A549 (cell line): ENCODE measurements around the gene LCN2. TPM values are rescaled to one million over a fixed set of nuclear protein-coding genes. Genes with fewer than 3 reads are reported as not detected.

Experiments
- ATAC-seq, 2 experiments: fragments of 200-7000 bp in 1 of 2; fragments of >200 bp in 1 of 2; cut with Nextera tagmentation in 1 of 2; cut with Tn5 transposase in 1 of 2; 3 replicates each; pipeline versions ENCODE4 v1.8.0 to v1.9.1; 2018 to 2020; ENCODE audit warnings: mild to moderate bottlenecking in 1 of 2, moderate library complexity in 1 of 2
- CTCF ChIA-PET: fragments of 300-600 bp; sonication (Branson Sonifier 250); formaldehyde crosslinking; extraction: SDS; loops from one replicate; lab custom pipeline; 2021; ENCODE audit warnings: antibody characterized with exemption, inconsistent platforms; lab: Yijun Ruan, JAX
- POLR2A ChIA-PET: fragments of 350-600 bp; formaldehyde crosslinking; extraction: SDS; loops from one replicate; lab custom pipeline; 2021; ENCODE audit warnings: antibody characterized with exemption, inconsistent platforms; lab: Yijun Ruan, JAX
- DNase-seq, 2 experiments: peaks; one replicate each; pipeline versions ENCODE4 v3.0.0 to v3.0.0-alpha.2; 2011 to 2016; ENCODE audit warnings: low read depth in 1 of 2, low spot score in 1 of 2
- FAIRE-seq: peaks from 2 replicates; lab custom pipeline; 2011; peaks lifted over from hg19 to GRCh38; lab: Jason Lieb, UNC
- H3K27ac ChIP-seq, 2 experiments: fragments of >200 bp; sonication (Bioruptor Twin); formaldehyde crosslinking; 3 replicates each; pipeline ENCODE4 v1.5.1; 2016 to 2017
- H3K4me1 ChIP-seq: fragments of >200 bp; sonication (Bioruptor Twin); formaldehyde crosslinking; 3 replicates; pipeline ENCODE4 v1.6.1; 2016
- H3K4me2 ChIP-seq: fragments of >200 bp; sonication (Bioruptor Twin); formaldehyde crosslinking; 3 replicates; pipeline ENCODE4 v1.6.1; 2016
- H3K4me3 ChIP-seq: fragments of >200 bp; sonication (Bioruptor Twin); formaldehyde crosslinking; 3 replicates; pipeline ENCODE4 v1.5.1; 2016
- H3K9me3 ChIP-seq: fragments of >200 bp; sonication (Bioruptor Twin); formaldehyde crosslinking; 3 replicates; pipeline ENCODE4 v1.6.1; 2016
- BHLHE40 ChIP-seq: IDR thresholded peaks from 2 replicates; pipeline ENCODE4 v1.6.1; 2012; ENCODE audit warnings: low read depth, low read length, inconsistent platforms
- CBX2 ChIP-seq: fragments of 200-600 bp; sonication (generic); IDR thresholded peaks from 2 replicates; pipeline ENCODE4 v1.6.1; 2016; ENCODE audit warnings: low read depth, mild to moderate bottlenecking, borderline replicate concordance
- CHD2 ChIP-seq: fragments of 150-350 bp; IDR thresholded peaks from 2 replicates; pipeline ENCODE4 v1.6.1; 2014; ENCODE audit warnings: low read length; ENCODE audit not compliant: partially characterized antibody
- EP300 ChIP-seq, 2 experiments: fragments of >200 bp; sonication (Bioruptor Twin); formaldehyde crosslinking; IDR thresholded peaks; 2 replicates in 1 of 2; 3 replicates in 1 of 2; pipeline ENCODE4 v1.6.1; 2016 to 2017
- FOSL2 ChIP-seq, 2 experiments: fragments of 450-650 bp in 1 of 2; fragments of >200 bp in 1 of 2; sonication (Bioruptor Twin) in 1 of 2; formaldehyde crosslinking; IDR thresholded peaks; 2 replicates each; pipeline versions ENCODE4 v1.5.0 to v1.6.1; 2016 to 2020; ENCODE audit warnings: mild to moderate bottlenecking in 1 of 2, moderate library complexity in 1 of 2
- GATA3 ChIP-seq: IDR thresholded peaks from 2 replicates; pipeline ENCODE4 v1.6.1; 2012; ENCODE audit warnings: borderline replicate concordance
- HDAC2 ChIP-seq: fragments of 200-600 bp; sonication (generic); IDR thresholded peaks from 2 replicates; pipeline ENCODE4 v1.6.1; 2016
- HES2 ChIP-seq: fragments of >200 bp; sonication (Bioruptor Twin); formaldehyde crosslinking; IDR thresholded peaks from 2 replicates; pipeline ENCODE4 v1.6.1; 2016
- HEYL ChIP-seq: fragments of 250-450 bp; sonication (Bioruptor Pico); IDR thresholded peaks from 2 replicates; pipeline ENCODE4 v1.8.0; 2021; ENCODE audit warnings: mild to moderate bottlenecking, moderate library complexity
- NR3C1 ChIP-seq: fragments of >200 bp; sonication (Bioruptor Twin); formaldehyde crosslinking; IDR thresholded peaks from 3 replicates; pipeline ENCODE4 v1.6.1; 2017
- TP53 ChIP-seq: fragments of 250-450 bp; sonication (Bioruptor Pico); IDR thresholded peaks from 2 replicates; pipeline ENCODE4 v1.5.0; 2021; ENCODE audit warnings: mild to moderate bottlenecking, moderate library complexity
- ZNF302 ChIP-seq: fragments of 250-450 bp; sonication (Bioruptor Pico); IDR thresholded peaks from 2 replicates; pipeline ENCODE4 v1.9.0; 2021; ENCODE audit warnings: inconsistent platforms, mild to moderate bottlenecking, moderate library complexity
- ZSCAN20 ChIP-seq: fragments of 250-450 bp; sonication (Bioruptor Pico); IDR thresholded peaks from 2 replicates; pipeline ENCODE4 v1.8.0; 2022; ENCODE audit warnings: mild to moderate bottlenecking, moderate library complexity
- WGBS: methylation state at CpG from one replicate; pipeline ENCODE4 v1.1.6; 2017; ENCODE audit errors: missing lambda C conversion rate; 5-methylcytosine and 5-hydroxymethylcytosine counted together
- polyA plus RNA-seq, 4 experiments: library from polyadenylated mRNA; depleted of rRNA in 3 of 4; stranded (reverse); fragments of >200 nt; fragmentation: RNase III in 1 of 4; extraction: RNeasy Plus Mini Kit Qiagen cat#74134 plus additional on column Dnase treatment in 1 of 4; gene quantifications; 2 replicates in 3 of 4; 3 replicates in 1 of 4; pipeline ENCODE4 v1.2.3, GENCODE V29; 2011 to 2017
- TF ChIP-seq, protein P1 (sequence below): IDR thresholded peaks from 2 replicates; pipeline ENCODE4 v1.6.1; 2012
- TF ChIP-seq, protein P2 (sequence below): IDR thresholded peaks from 2 replicates; pipeline ENCODE4 v1.6.1; 2012; ENCODE audit warnings: low read depth, borderline replicate concordance
- TF ChIP-seq, protein P3 (sequence below): fragments of 200-600 bp; sonication (generic); IDR thresholded peaks from 2 replicates; pipeline ENCODE4 v1.6.1; 2016; ENCODE audit warnings: antibody characterized with exemption, mild to moderate bottlenecking, moderate library complexity
- TF ChIP-seq, protein P4 (sequence below): fragments of 150-350 bp; IDR thresholded peaks from 2 replicates; pipeline ENCODE4 v1.6.1; 2014; ENCODE audit warnings: low read depth, mild to moderate bottlenecking, low read length

Gene LCN2
- polyA plus RNA-seq, 2 of the 4 experiments (the other 2 are of a cell fraction), result 2.3 to 11.9 TPM

GRCh38 chr9:128149001-128149701 is at the start of gene LCN2 (continued):
- TF ChIP-seq HES2 (peak; percentile 63; the same call in 1 of the 2 replicates), TP53 (CRISPR knock-in tag) (no peak), GATA3 (0 out of 2 replicates have a peak, but pooled peaks have one; percentile 22), HEYL (CRISPR knock-in tag) (no peak), CHD2 (no peak), HDAC2 (no peak), ZSCAN20 (no peak), ZNF302 (CRISPR knock-in tag) (no peak), NR3C1 (no peak), EP300 (IDR thresholded peaks at IDR 0.05) (peak in 1 of 2 experiments; percentile 56; a peak in 2 of 5 replicates)
- TF ChIP-seq, protein P1, sequence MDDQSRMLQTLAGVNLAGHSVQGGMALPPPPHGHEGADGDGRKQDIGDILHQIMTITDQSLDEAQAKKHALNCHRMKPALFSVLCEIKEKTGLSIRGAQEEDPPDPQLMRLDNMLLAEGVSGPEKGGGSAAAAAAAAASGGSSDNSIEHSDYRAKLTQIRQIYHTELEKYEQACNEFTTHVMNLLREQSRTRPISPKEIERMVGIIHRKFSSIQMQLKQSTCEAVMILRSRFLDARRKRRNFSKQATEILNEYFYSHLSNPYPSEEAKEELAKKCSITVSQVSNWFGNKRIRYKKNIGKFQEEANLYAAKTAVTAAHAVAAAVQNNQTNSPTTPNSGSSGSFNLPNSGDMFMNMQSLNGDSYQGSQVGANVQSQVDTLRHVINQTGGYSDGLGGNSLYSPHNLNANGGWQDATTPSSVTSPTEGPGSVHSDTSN, result no peak
- TF ChIP-seq, protein P2, sequence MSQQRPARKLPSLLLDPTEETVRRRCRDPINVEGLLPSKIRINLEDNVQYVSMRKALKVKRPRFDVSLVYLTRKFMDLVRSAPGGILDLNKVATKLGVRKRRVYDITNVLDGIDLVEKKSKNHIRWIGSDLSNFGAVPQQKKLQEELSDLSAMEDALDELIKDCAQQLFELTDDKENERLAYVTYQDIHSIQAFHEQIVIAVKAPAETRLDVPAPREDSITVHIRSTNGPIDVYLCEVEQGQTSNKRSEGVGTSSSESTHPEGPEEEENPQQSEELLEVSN, result no peak

DNA sequence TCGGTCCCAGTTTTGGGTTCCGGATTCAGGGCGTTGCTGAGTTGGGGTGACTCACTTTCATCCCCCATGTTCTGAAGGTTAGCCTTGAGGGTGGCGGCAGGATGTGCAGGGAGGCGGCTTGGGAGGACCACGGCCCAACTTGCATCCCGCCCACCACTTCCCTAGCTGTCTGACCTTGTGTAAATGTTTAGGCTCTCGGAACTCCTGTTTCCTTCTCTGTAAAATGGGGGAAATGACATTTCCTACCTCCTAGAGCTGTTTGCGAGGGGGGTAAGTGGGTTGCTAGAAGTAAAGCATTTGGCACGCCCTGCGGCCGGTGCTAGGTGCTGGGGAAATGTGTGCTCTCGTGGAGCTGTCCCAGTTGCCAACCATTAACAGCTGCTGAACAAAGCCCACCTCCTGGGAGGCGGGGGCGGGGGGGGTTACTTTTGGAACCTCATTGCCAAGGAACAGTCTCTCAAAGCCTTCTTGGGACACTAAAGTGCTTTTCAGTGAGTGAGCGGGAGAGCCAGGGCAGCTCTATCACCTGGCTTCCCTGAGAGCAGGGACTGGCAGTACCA is 49.2 kb upstream of the LCN2 start:
- POLR2A ChIA-PET, result no interaction called here
- Histone ChIP-seq H3K4me3 (no peak overlapping the region), H3K4me2 (peak overlapping the region; percentile 95; the same call in 2 of the 3 replicates), H3K9me3 (no peaks in the 10 kb centered on the region), H3K27ac (no peak overlapping the region)
- WGBS, result 88% methylated on average over 14 of the region's 16 CpGs
- no peak for DNase-seq
- no peak for TF ChIP-seq TP53 (CRISPR knock-in tag)
- TF ChIP-seq, all 56 proteins: peak for 0
- FAIRE-seq (no peak), ATAC-seq (no peak)
- H3K4me1 ChIP-seq, result peaks cover 30% of the 10 kb centered on the region
- CTCF ChIA-PET, result interaction anchor here (0.7 to 19.6 kb wide), 9 partner anchors 9 to 156 kb away, joined by 3 to 290 read pairs (median 3); partner anchors contain the start of genes EEIG1 and SLC25A25

GRCh38 chr9:128100581-128100980 is 48.7 kb upstream of the LCN2 start:
- Histone ChIP-seq H3K4me1 (peaks cover 29% of the 10 kb centered on the region), H3K4me3 (no peak overlapping the region), H3K27ac (no peak overlapping the region), H3K9me3 (no peaks in the 10 kb centered on the region), H3K4me2 (no peak overlapping the region)
- no peak for DNase-seq
- TF ChIP-seq BHLHE40, result no peak
- no peak for TF ChIP-seq CBX2
- CTCF ChIA-PET, result interaction anchor here (0.7 to 19.6 kb wide), 6 partner anchors 15 to 156 kb away, joined by 3 to 290 read pairs (median 4); partner anchors contain the start of genes EEIG1 and SLC25A25
- no peak for FAIRE-seq
- ATAC-seq, result no peak
- POLR2A ChIA-PET, result interaction anchor here (0.6 kb wide), 1 partner anchor 13 kb away, joined by 4 read pairs; no protein-coding TSS in a partner anchor
- WGBS, result 98% methylated on average over 6 of the region's 10 CpGs

- Histone ChIP-seq H3K4me2 (no peak overlapping the region), H3K4me1 (peaks cover 29% of the 10 kb centered on the region), H3K27ac (no peak overlapping the region), H3K4me3 (no peak overlapping the region), H3K9me3 (no peaks in the 10 kb centered on the region)
- FAIRE-seq, result no peak
- 93% methylated on average over 12 of the region's 12 CpGs for WGBS
- ChIA-PET CTCF (interaction anchor here (0.6 to 19.6 kb wide), 5 partner anchors 14 to 158 kb away, joined by 3 to 290 read pairs (median 4); partner anchors contain the start of genes EEIG1 and SLC25A25), POLR2A (interaction anchor here (0.6 kb wide), 1 partner anchor 12 kb away, joined by 4 read pairs; no protein-coding TSS in a partner anchor)
- no peak for DNase-seq
- ATAC-seq, result no peak
- no peak for TF ChIP-seq FOSL2 (IDR thresholded peaks at IDR 0.05)
- no peak for TF ChIP-seq FOSL2 (CRISPR knock-in tag; IDR thresholded peaks at IDR 0.05)
- TF ChIP-seq, protein P2, result no peak
- TF ChIP-seq, protein P3, sequence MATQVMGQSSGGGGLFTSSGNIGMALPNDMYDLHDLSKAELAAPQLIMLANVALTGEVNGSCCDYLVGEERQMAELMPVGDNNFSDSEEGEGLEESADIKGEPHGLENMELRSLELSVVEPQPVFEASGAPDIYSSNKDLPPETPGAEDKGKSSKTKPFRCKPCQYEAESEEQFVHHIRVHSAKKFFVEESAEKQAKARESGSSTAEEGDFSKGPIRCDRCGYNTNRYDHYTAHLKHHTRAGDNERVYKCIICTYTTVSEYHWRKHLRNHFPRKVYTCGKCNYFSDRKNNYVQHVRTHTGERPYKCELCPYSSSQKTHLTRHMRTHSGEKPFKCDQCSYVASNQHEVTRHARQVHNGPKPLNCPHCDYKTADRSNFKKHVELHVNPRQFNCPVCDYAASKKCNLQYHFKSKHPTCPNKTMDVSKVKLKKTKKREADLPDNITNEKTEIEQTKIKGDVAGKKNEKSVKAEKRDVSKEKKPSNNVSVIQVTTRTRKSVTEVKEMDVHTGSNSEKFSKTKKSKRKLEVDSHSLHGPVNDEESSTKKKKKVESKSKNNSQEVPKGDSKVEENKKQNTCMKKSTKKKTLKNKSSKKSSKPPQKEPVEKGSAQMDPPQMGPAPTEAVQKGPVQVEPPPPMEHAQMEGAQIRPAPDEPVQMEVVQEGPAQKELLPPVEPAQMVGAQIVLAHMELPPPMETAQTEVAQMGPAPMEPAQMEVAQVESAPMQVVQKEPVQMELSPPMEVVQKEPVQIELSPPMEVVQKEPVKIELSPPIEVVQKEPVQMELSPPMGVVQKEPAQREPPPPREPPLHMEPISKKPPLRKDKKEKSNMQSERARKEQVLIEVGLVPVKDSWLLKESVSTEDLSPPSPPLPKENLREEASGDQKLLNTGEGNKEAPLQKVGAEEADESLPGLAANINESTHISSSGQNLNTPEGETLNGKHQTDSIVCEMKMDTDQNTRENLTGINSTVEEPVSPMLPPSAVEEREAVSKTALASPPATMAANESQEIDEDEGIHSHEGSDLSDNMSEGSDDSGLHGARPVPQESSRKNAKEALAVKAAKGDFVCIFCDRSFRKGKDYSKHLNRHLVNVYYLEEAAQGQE, result no peak
- no peak for TF ChIP-seq GATA3
- no peak for TF ChIP-seq EP300 (IDR thresholded peaks at IDR 0.05)
- TF ChIP-seq, protein P4, sequence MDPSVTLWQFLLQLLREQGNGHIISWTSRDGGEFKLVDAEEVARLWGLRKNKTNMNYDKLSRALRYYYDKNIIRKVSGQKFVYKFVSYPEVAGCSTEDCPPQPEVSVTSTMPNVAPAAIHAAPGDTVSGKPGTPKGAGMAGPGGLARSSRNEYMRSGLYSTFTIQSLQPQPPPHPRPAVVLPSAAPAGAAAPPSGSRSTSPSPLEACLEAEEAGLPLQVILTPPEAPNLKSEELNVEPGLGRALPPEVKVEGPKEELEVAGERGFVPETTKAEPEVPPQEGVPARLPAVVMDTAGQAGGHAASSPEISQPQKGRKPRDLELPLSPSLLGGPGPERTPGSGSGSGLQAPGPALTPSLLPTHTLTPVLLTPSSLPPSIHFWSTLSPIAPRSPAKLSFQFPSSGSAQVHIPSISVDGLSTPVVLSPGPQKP, result no peak
- no peak for TF ChIP-seq ZSCAN20
- TF ChIP-seq, protein P1, result no peak
- TF ChIP-seq HES2, result no peak
Measured at GRCh38 chr9:128101231-128101661, 48.0 kb upstream of the LCN2 start.
